PC-3 (cell line): ENCODE data around the gene CFAP46.

Source experiments
- CTCF ChIP-seq: fragments of 300-600 bp; sonication (generic); conservative IDR thresholded peaks from 2 replicates; pipeline ENCODE4 v1.5.1; 2017; ENCODE audit warnings: antibody characterized with exemption, low read depth, mild to moderate bottlenecking, low read length
- EZH2phosphoT487 ChIP-seq: fragments of 300-600 bp; sonication (generic); IDR thresholded peaks from 2 replicates; pipeline ENCODE4 v1.6.1; 2018; ENCODE audit warnings: mild to moderate bottlenecking, antibody characterized with exemption, low read length, borderline replicate concordance

- TF ChIP-seq CTCF: no peak
- no peak for TF ChIP-seq EZH2phosphoT487
Observed at GRCh38 chr10:132796846-132797245, 145.5 kb downstream of the CFAP46 start.
